Activated CD8-positive, alpha-beta memory T cell treated with anti-CD3 and anti-CD28 coated beads for 24 hours (primary cell): Measurements from ENCODE around the gene PKLR.

ENCODE experiments used
- DNase-seq: peaks from one replicate; pipeline ENCODE4 v3.0.0-alpha.2; 2020

The PKLR gene

GRCh38 chr1:155282488-155283091, 18.6 kb downstream of the PKLR start:
- DNase-seq, result no peak

GRCh38 chr1:155279268-155279667, 22.0 kb downstream of the PKLR start:
- DNase-seq, result no peak

- DNase-seq, result no peak
Measured at GRCh38 chr1:155278689-155279160, 22.5 kb downstream of the PKLR start.

GRCh38 chr1:155277902-155278688, 23.1 kb downstream of the PKLR start:
- DNase-seq, result peak; percentile 87

- peak; percentile 97 for DNase-seq
Measured at GRCh38 chr1:155277070-155277901, 24.0 kb downstream of the PKLR start, which contains the start of gene HCN3. TSS of gene HCN3 (plus strand) at chr1:155277463. CDS start at chr1:155277591, 128 bp downstream.

GRCh38 chr1:155273343-155274245, 27.6 kb downstream of the PKLR start, which contains the start of gene CLK2:
TSS of gene CLK2 (minus strand) at chr1:155273504. CDS start at chr1:155270977, 2,527 bp downstream.
- DNase-seq, result peak; percentile 96

GRCh38 chr1:155272466-155273342, 28.5 kb downstream of the PKLR start:
- no peak for DNase-seq

GRCh38 chr1:155269381-155269780, 31.9 kb downstream of the PKLR start:
- no peak for DNase-seq

GRCh38 chr1:155268630-155269029, 32.6 kb downstream of the PKLR start:
- DNase-seq, result no peak

GRCh38 chr1:155267373-155267772, 33.9 kb downstream of the PKLR start:
- no peak for DNase-seq

- no peak for DNase-seq
Measured at GRCh38 chr1:155266553-155266952, 34.7 kb downstream of the PKLR start.

GRCh38 chr1:155263067-155263466, 38.2 kb downstream of the PKLR start:
- no peak for DNase-seq

GRCh38 chr1:155261852-155262673, 39.2 kb downstream of the PKLR start, which contains the start of gene SCAMP3:
TSS of gene SCAMP3 (minus strand) at chr1:155262360. CDS start at chr1:155262151, 209 bp downstream.
- peak; percentile 93 for DNase-seq

- DNase-seq, result no peak
Measured at GRCh38 chr1:155261493-155261851, 39.8 kb downstream of the PKLR start.

- DNase-seq, result no peak
Measured at GRCh38 chr1:155260276-155260675, 41.0 kb downstream of the PKLR start.

- DNase-seq, result no peak
Measured at GRCh38 chr1:155256058-155256852, 45.0 kb downstream of the PKLR start.

- DNase-seq, result peak; percentile 90
Measured at GRCh38 chr1:155255243-155256007, 45.8 kb downstream of the PKLR start, which contains the start of gene ENTREP3. TSS of gene ENTREP3 (minus strand) at chr1:155255483. CDS start at chr1:155254877, 606 bp downstream.

GRCh38 chr1:155254714-155255242, 46.5 kb downstream of the PKLR start:
- DNase-seq, result no peak
